MCF 10A (cell line): ENCODE data around the gene SULT4A1. TPM values are rescaled to one million over a fixed set of nuclear protein-coding genes. Genes with fewer than 3 reads are reported as not detected.
"Not testable (repeated sequence)": the region's sequence is repeated elsewhere in the genome, so short reads cannot be mapped to it uniquely, and the experiment has no call there.

Experiments
- BruUV-seq: library from RNA; stranded (reverse); fragments of 400-500 nt; replicated peaks from 2 replicates; lab custom pipeline; 2021; lab: Mats Ljungman, UMichigan
- CTCF ChIA-PET: fragments of 300-600 bp; sonication (Branson Sonifier 250); formaldehyde crosslinking; extraction: SDS; loops from one replicate; lab custom pipeline; 2021; ENCODE audit warnings: antibody characterized with exemption, inconsistent platforms; lab: Yijun Ruan, JAX
- POLR2A ChIA-PET: fragments of 300-600, 350-650 bp; sonication (Branson Sonifier 250); formaldehyde crosslinking; extraction: SDS; loops from one replicate; lab custom pipeline; 2020; ENCODE audit warnings: antibody characterized with exemption, inconsistent platforms; lab: Yijun Ruan, JAX
- DNase-seq: peaks from one replicate; pipeline ENCODE4 v3.0.0-alpha.2; 2018; ENCODE audit not compliant: unreplicated experiment
- H3K27ac Mint-ChIP-seq: one replicate; pipeline ENCODE4 v1.8.0; 2022; ENCODE audit warnings: mild to moderate bottlenecking, low read depth, mixed read lengths; ENCODE audit not compliant: unreplicated experiment
- H3K27me3 Mint-ChIP-seq: one replicate; pipeline ENCODE4 v1.8.0; 2022; ENCODE audit warnings: mixed read lengths; ENCODE audit not compliant: insufficient read depth, unreplicated experiment
- H3K36me3 Mint-ChIP-seq: one replicate; pipeline ENCODE4 v1.8.0; 2022; ENCODE audit warnings: mild to moderate bottlenecking, moderate library complexity, mixed read lengths; ENCODE audit not compliant: insufficient read depth, unreplicated experiment
- H3K4me1 Mint-ChIP-seq: one replicate; pipeline ENCODE4 v1.8.0; 2022; ENCODE audit warnings: mixed read lengths; ENCODE audit not compliant: insufficient read depth, unreplicated experiment
- H3K4me3 Mint-ChIP-seq: one replicate; pipeline ENCODE4 v1.8.0; 2022; ENCODE audit warnings: mild to moderate bottlenecking, moderate library complexity, mixed read lengths; ENCODE audit not compliant: unreplicated experiment
- H3K9me3 Mint-ChIP-seq: one replicate; pipeline ENCODE4 v1.8.0; 2022; ENCODE audit warnings: mixed read lengths; ENCODE audit not compliant: unreplicated experiment
- intact Hi-C: fragments of 100-400 bp; cut with micrococcal nuclease; formaldehyde crosslinking; loops from 2 replicates; pipeline ENCODE4 v1.14.1; 2022
- total RNA-seq: library from RNA; stranded (reverse); gene quantifications from 2 replicates; pipeline ENCODE4 v1.2.3, GENCODE V29; 2022
- TF ChIP-seq, protein P1 (sequence below): fragments of 200-600 bp; IDR thresholded peaks from one replicate; pipeline ENCODE4 v1.8.0; 2022; ENCODE audit warnings: antibody characterized with exemption, mild to moderate bottlenecking; ENCODE audit not compliant: unreplicated experiment

Gene SULT4A1
- total RNA-seq, 1 experiment from 2014 or later = not detected

- peaks cover 9% of the 10 kb centered on the region for H3K4me1 Mint-ChIP-seq
- DNase-seq = no peak
- POLR2A ChIA-PET = no interaction called here
- H3K36me3 Mint-ChIP-seq = no peaks in the 10 kb centered on the region
- CTCF ChIA-PET = interaction anchor here (0.6 to 1.6 kb wide), 7 partner anchors 9 to 578 kb away, joined by 3 to 6 read pairs (median 4); no protein-coding TSS in a partner anchor
- BruUV-seq = no TSS peak
- H3K27me3 Mint-ChIP-seq = no peaks in the 10 kb centered on the region
- intact Hi-C loops = loop anchor here (10.0 kb wide), 1 partner anchor 631 kb away; no protein-coding TSS in a partner anchor
- TF ChIP-seq, protein P1, sequence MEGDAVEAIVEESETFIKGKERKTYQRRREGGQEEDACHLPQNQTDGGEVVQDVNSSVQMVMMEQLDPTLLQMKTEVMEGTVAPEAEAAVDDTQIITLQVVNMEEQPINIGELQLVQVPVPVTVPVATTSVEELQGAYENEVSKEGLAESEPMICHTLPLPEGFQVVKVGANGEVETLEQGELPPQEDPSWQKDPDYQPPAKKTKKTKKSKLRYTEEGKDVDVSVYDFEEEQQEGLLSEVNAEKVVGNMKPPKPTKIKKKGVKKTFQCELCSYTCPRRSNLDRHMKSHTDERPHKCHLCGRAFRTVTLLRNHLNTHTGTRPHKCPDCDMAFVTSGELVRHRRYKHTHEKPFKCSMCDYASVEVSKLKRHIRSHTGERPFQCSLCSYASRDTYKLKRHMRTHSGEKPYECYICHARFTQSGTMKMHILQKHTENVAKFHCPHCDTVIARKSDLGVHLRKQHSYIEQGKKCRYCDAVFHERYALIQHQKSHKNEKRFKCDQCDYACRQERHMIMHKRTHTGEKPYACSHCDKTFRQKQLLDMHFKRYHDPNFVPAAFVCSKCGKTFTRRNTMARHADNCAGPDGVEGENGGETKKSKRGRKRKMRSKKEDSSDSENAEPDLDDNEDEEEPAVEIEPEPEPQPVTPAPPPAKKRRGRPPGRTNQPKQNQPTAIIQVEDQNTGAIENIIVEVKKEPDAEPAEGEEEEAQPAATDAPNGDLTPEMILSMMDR = no peak
- H3K4me3 Mint-ChIP-seq = no peak overlapping the region
- H3K27ac Mint-ChIP-seq = no peak overlapping the region
- H3K9me3 Mint-ChIP-seq = no peaks in the 10 kb centered on the region
These were observed 43.4 kb upstream of the SULT4A1 start for GRCh38 chr22:43905681-43906080.

DNA sequence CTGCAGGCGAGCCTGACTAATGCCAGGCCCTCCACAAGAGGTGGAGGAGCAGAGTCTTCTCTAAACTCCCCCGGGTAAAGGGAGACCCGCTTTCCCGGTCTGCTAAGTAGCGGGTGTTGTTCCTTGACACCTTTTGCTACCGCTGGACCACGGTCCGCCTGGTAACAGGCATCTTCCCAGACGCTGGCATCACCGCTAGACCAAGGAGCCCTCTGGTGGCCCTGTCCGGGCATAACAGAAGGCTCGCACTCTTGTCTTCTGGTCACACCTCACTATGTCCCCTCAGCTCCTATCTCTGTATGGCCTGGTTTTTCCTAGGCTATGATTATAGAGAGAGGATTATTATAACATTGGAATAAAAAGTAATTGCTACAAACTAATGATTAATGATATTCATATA lies 42.1 kb upstream of the SULT4A1 start:
- intact Hi-C loops = loop anchor here (10.0 kb wide), 1 partner anchor 630 kb away; no protein-coding TSS in a partner anchor
- BruUV-seq, H3K36me3 Mint-ChIP-seq, POLR2A ChIA-PET, H3K9me3 Mint-ChIP-seq, H3K4me1 Mint-ChIP-seq, DNase-seq, H3K27ac Mint-ChIP-seq, H3K4me3 Mint-ChIP-seq, H3K27me3 Mint-ChIP-seq: not testable (repeated sequence)
- TF ChIP-seq, protein P1 = peak; percentile 48
- CTCF ChIA-PET = interaction anchor here (1.2 to 1.8 kb wide), 3 partner anchors 16 to 41 kb away, joined by 4 to 7 read pairs (median 4); no protein-coding TSS in a partner anchor

DNA sequence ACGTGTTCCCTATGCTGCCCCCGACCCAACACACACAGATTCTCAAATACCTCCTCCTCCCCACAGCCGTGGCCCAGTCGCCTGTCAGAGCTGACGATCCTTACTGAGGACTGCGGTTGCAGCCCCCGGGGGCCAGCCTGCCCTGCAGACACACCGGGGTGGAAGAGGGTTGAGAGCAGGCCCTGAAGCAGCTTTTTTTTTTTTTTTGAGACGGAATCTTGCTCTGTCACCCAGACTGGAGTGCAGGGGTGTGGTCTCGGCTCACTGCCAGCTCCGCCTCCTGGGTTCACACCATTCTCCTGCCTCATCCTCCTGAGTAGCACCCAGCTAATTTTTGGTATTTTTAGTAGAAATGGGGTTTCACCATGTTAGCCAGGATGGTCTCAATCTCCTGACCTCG lies 40.7 kb upstream of the SULT4A1 start:
- intact Hi-C loops = loop anchor here (10.0 kb wide), 1 partner anchor 628 kb away; no protein-coding TSS in a partner anchor
- BruUV-seq, H3K36me3 Mint-ChIP-seq, H3K4me1 Mint-ChIP-seq, DNase-seq, H3K4me3 Mint-ChIP-seq, H3K27me3 Mint-ChIP-seq, H3K9me3 Mint-ChIP-seq: not testable (repeated sequence)
- CTCF ChIA-PET = interaction anchor here (0.6 to 1.8 kb wide), 10 partner anchors 11 to 664 kb away, joined by 3 to 7 read pairs (median 4); no protein-coding TSS in a partner anchor
- H3K27ac Mint-ChIP-seq = peak overlapping the region; percentile 54
- POLR2A ChIA-PET = interaction anchor here (0.7 to 2.3 kb wide), 2 partner anchors 12 to 21 kb away, joined by 3 to 6 read pairs; partner anchors contain the start of gene PNPLA3

DNA sequence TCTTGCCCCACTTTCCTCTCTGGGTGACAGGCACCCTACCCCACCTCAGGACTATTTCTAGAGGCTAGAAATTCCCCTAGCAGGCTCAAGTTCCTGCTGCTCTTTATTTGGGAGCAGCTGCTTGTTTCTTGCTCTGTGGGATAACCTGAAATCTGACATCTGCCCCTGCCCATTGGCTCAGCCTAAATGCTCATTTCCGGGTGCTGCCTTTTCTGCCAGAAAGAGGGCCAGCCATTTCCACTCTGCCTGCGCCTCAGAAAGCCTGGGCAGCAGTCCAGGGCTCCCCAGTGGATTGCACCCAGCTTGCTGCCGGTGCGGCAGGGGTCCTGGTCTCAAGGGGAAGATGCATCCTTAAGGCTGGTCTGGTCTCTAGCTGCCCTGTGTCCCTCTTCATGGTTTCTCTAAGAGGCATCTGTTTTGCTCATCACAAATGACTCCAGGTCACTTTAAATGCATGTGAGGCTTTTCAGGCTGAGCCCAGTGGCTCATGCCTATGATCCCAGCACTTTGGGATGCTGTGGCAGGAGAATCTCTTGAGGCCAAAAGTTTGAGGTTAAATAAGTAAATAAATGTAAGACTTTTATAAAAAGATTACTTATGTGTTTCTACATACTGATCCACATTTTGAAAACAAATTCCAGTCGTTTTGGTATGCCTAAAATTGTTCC lies 39.8 kb upstream of the SULT4A1 start:
- CTCF ChIA-PET = interaction anchor here (0.7 to 1.8 kb wide), 5 partner anchors 16 to 629 kb away, joined by 3 to 4 read pairs (median 3); no protein-coding TSS in a partner anchor
- TF ChIP-seq, protein P1 = no peak
- DNase-seq = no peak
- Mint-ChIP-seq H3K9me3 (no peaks in the 10 kb centered on the region), H3K27ac (no peak overlapping the region), H3K36me3 (peaks cover 5% of the 10 kb centered on the region), H3K4me3 (no peak overlapping the region), H3K27me3 (no peaks in the 10 kb centered on the region), H3K4me1 (peaks cover 13% of the 10 kb centered on the region)
- POLR2A ChIA-PET = interaction anchor here (0.7 to 2.3 kb wide), 2 partner anchors 13 to 75 kb away, joined by 3 to 6 read pairs; no protein-coding TSS in a partner anchor
- no TSS peak for BruUV-seq
- intact Hi-C loops = loop anchor here (10.0 kb wide), 1 partner anchor 627 kb away; no protein-coding TSS in a partner anchor
